H1 (cell line): ENCODE data around the gene FLNA. TPM values are rescaled to one million over a fixed set of nuclear protein-coding genes. Genes with fewer than 3 reads are reported as not detected.
A peak's percentile ranks its signal among the peaks of the same experiment; 100 is the strongest.

Source experiments
- CTCF ChIA-PET: fragments of 300-600 bp; sonication (Branson Sonifier 250); formaldehyde crosslinking; loops from one replicate; lab custom pipeline; 2021; ENCODE audit not compliant: partially characterized antibody; lab: Charles Lee
- POLR2A ChIA-PET: fragments of 300-600 bp; sonication (Branson Sonifier 250); formaldehyde crosslinking; loops from one replicate; lab custom pipeline; 2021; ENCODE audit warnings: inconsistent platforms; ENCODE audit not compliant: partially characterized antibody; lab: Charles Lee
- DNase-seq, 2 experiments: peaks; one replicate each; pipeline versions ENCODE4 v3.0.0 to v3.0.0-alpha.2; 2010 to 2022; ENCODE audit warnings: low spot score in 2 of 2, low read depth in 1 of 2, mixed read lengths in 1 of 2
- FAIRE-seq: peaks from 2 replicates; lab custom pipeline; 2011; peaks lifted over from hg19 to GRCh38; lab: Jason Lieb, UNC
- H2AFZ ChIP-seq: 2 replicates; pipeline ENCODE4 v1.8.1; 2012; ENCODE audit warnings: low read length, inconsistent platforms
- H2AK5ac ChIP-seq: 2 replicates; pipeline ENCODE4 v1.6.1; 2013; ENCODE audit warnings: low read depth, low read length
- H2BK120ac ChIP-seq: replicated peaks from 2 replicates; pipeline ENCODE3; 2013; ENCODE audit warnings: low read depth, low read length, inconsistent platforms
- H2BK12ac ChIP-seq: 2 replicates; pipeline ENCODE4 v1.6.1; 2013; ENCODE audit warnings: low read depth, low read length
- H2BK15ac ChIP-seq: 2 replicates; pipeline ENCODE4 v1.6.1; 2013; ENCODE audit warnings: low read length
- H2BK20ac ChIP-seq: 2 replicates; pipeline ENCODE4 v1.6.1; 2013; ENCODE audit warnings: low read length
- H2BK5ac ChIP-seq: 2 replicates; pipeline ENCODE4 v1.6.1; 2013; ENCODE audit warnings: low read depth, low read length
- H3K14ac ChIP-seq: 2 replicates; pipeline ENCODE4 v1.6.1; 2013; ENCODE audit warnings: inconsistent platforms; ENCODE audit not compliant: insufficient read length
- H3K18ac ChIP-seq: 2 replicates; pipeline ENCODE4 v1.6.1; 2013; ENCODE audit warnings: low read length; ENCODE audit errors: extremely low read depth
- H3K23ac ChIP-seq: 2 replicates; pipeline ENCODE4 v1.6.1; 2013; ENCODE audit warnings: inconsistent platforms; ENCODE audit not compliant: insufficient read length
- H3K23me2 ChIP-seq: 2 replicates; pipeline ENCODE4 v1.6.1; 2013; ENCODE audit warnings: low read depth, low read length
- H3K27ac ChIP-seq: 2 replicates; pipeline ENCODE4 v1.6.1; 2011; ENCODE audit warnings: low read depth, low read length, inconsistent platforms
- H3K27me3 ChIP-seq, 4 experiments: replicated peaks in 1 of 4; 1 replicate in 1 of 4; 2 replicates in 3 of 4; pipeline versions ENCODE4 v1.6.1 to v1.8.1; 2011 to 2013; ENCODE audit warnings: low read length in 3 of 4, mild to moderate bottlenecking in 3 of 4, inconsistent platforms in 2 of 4, mixed read lengths in 2 of 4, moderate library complexity in 1 of 4; ENCODE audit not compliant: control insufficient read depth in 3 of 4, insufficient read depth in 3 of 4; ENCODE audit errors: extremely low read depth in 1 of 4
- H3K36me3 ChIP-seq, 4 experiments: 2 replicates each; pipeline versions ENCODE4 v1.6.1 to v1.8.1; 2011 to 2013; ENCODE audit warnings: mild to moderate bottlenecking in 4 of 4, low read length in 3 of 4, moderate library complexity in 2 of 4, control low read depth in 1 of 4, inconsistent platforms in 1 of 4; ENCODE audit not compliant: insufficient read depth in 4 of 4, control insufficient read depth in 2 of 4
- H3K4ac ChIP-seq: replicated peaks from 2 replicates; pipeline ENCODE3; 2013; ENCODE audit warnings: low read length, low read depth, mixed read lengths, inconsistent platforms; ENCODE audit not compliant: insufficient read length
- H3K4me1 ChIP-seq, 4 experiments: replicated peaks in 1 of 4; 1 replicate in 1 of 4; 2 replicates in 3 of 4; pipeline versions ENCODE4 v1.6.1 to v1.8.1; 2011 to 2013; ENCODE audit warnings: low read length in 3 of 4, inconsistent platforms in 2 of 4, mixed read lengths in 1 of 4; ENCODE audit not compliant: insufficient read depth in 4 of 4, control insufficient read depth in 3 of 4
- H3K4me2 ChIP-seq, 2 experiments: 2 replicates each; pipeline versions ENCODE4 v1.6.1 to v1.8.1; 2011 to 2013; ENCODE audit warnings: low read depth in 2 of 2, low read length in 2 of 2, control low read depth in 1 of 2, inconsistent platforms in 1 of 2, mild to moderate bottlenecking in 1 of 2; ENCODE audit not compliant: insufficient read depth in 1 of 2
- H3K4me3 ChIP-seq, 4 experiments: fragments of 200-600, 300-600 bp in 1 of 4; sonication (generic), shearing (Covaris generic), sonication (Bioruptor Twin) in 1 of 4; 2 replicates each; pipeline versions ENCODE4 v1.5.1 to v1.8.1; 2011 to 2016; ENCODE audit warnings: low read length in 4 of 4, low read depth in 3 of 4, control low read depth in 2 of 4, inconsistent platforms in 2 of 4, mild to moderate bottlenecking in 2 of 4, mixed read lengths in 1 of 4, moderate library complexity in 1 of 4; ENCODE audit not compliant: insufficient read depth in 2 of 4; ENCODE audit errors: extremely low read depth in 1 of 4
- H3K56ac ChIP-seq: replicated peaks from 2 replicates; pipeline ENCODE3; 2013; ENCODE audit warnings: low read depth, mild to moderate bottlenecking, mixed read lengths, low read length, inconsistent platforms; ENCODE audit not compliant: insufficient read length
- H3K79me1 ChIP-seq: 2 replicates; pipeline ENCODE4 v1.6.1; 2013; ENCODE audit warnings: low read depth, low read length, control low read depth
- H3K79me2 ChIP-seq, 2 experiments: 2 replicates each; pipeline versions ENCODE4 v1.6.1 to v1.8.1; 2012 to 2013; ENCODE audit warnings: low read length in 2 of 2, mild to moderate bottlenecking in 2 of 2, inconsistent platforms in 1 of 2; ENCODE audit not compliant: insufficient read depth in 2 of 2, control insufficient read depth in 1 of 2
- H3K9ac ChIP-seq, 4 experiments: replicated peaks in 1 of 4; 1 replicate in 1 of 4; 2 replicates in 3 of 4; pipeline versions ENCODE4 v1.6.1 to v1.8.1; 2011 to 2013; ENCODE audit warnings: low read depth in 3 of 4, low read length in 3 of 4, control low read depth in 2 of 4, mild to moderate bottlenecking in 2 of 4, moderate library complexity in 2 of 4, inconsistent platforms in 1 of 4; ENCODE audit errors: extremely low read depth in 1 of 4
- H3K9me3 ChIP-seq, 2 experiments: 2 replicates each; pipeline versions ENCODE4 v1.6.1 to v1.8.1; 2012 to 2013; ENCODE audit warnings: mild to moderate bottlenecking in 2 of 2, moderate library complexity in 2 of 2, control low read depth in 1 of 2, inconsistent platforms in 1 of 2, low read depth in 1 of 2, low read length in 1 of 2, mixed read lengths in 1 of 2; ENCODE audit not compliant: insufficient read depth in 2 of 2
- H4K20me1 ChIP-seq, 2 experiments: replicated peaks in 1 of 2; 2 replicates each; pipeline versions ENCODE3 to v1.8.1; 2011 to 2013; ENCODE audit warnings: inconsistent platforms in 2 of 2, low read length in 2 of 2, mild to moderate bottlenecking in 1 of 2; ENCODE audit not compliant: insufficient read depth in 2 of 2, control insufficient read depth in 1 of 2
- H4K5ac ChIP-seq: 2 replicates; pipeline ENCODE4 v1.6.1; 2013; ENCODE audit warnings: low read length, low read depth, mixed read lengths, inconsistent platforms; ENCODE audit not compliant: insufficient read length
- H4K8ac ChIP-seq: 2 replicates; pipeline ENCODE4 v1.8.0; 2013; ENCODE audit warnings: mild to moderate bottlenecking, moderate library complexity, low read length, inconsistent platforms; ENCODE audit not compliant: insufficient read depth; ENCODE audit errors: extremely low read depth
- H4K91ac ChIP-seq: replicated peaks from 2 replicates; pipeline ENCODE3; 2013; ENCODE audit warnings: low read length, mixed read lengths, inconsistent platforms; ENCODE audit not compliant: insufficient read length
- CBX5 ChIP-seq: fragments of 300-800, 300-1000 bp; sonication (generic); IDR thresholded peaks from 2 replicates; pipeline ENCODE4 v1.7.1; 2016; ENCODE audit warnings: antibody characterized with exemption, low read length, low read depth
- KDM1A ChIP-seq: fragments of 200-600, 300-600 bp; sonication (generic); IDR thresholded peaks from 2 replicates; pipeline ENCODE4 v1.7.1; 2016; ENCODE audit warnings: mild to moderate bottlenecking, low read length, borderline replicate concordance
- POLR2AphosphoS5 ChIP-seq: IDR thresholded peaks from 2 replicates; pipeline ENCODE4 v1.6.1; 2011; ENCODE audit warnings: low read depth, low read length
- YY1 ChIP-seq: IDR thresholded peaks from 2 replicates; pipeline ENCODE4 v1.6.1; 2011; ENCODE audit warnings: low read depth, mild to moderate bottlenecking, low read length
- WGBS, 2 experiments: shearing (Covaris generic) in 1 of 2; methylation state at CpG; one replicate each; pipeline versions ENCODE4 v1.1.6 to v1.1.7; 2013 to 2015; ENCODE audit warnings: low lambda C conversion rate in 2 of 2, mixed read lengths in 2 of 2, inconsistent platforms in 1 of 2, low coverage in 1 of 2, missing lambda C conversion rate in 1 of 2; ENCODE audit not compliant: insufficient replicate concordance in 2 of 2, insufficient coverage in 1 of 2, insufficient read length in 1 of 2; ENCODE audit errors: extremely low coverage in 1 of 2, missing lambda C conversion rate in 1 of 2; 5-methylcytosine and 5-hydroxymethylcytosine counted together
- polyA plus RNA-seq, 7 experiments: library from polyadenylated mRNA; depleted of rRNA in 3 of 7; stranded (reverse) in 5 of 7; unstranded in 2 of 7; fragments of >200 nt in 5 of 7; fragments of 200-250 nt in 2 of 7; gene quantifications; 1 replicate in 5 of 7; 2 replicates in 1 of 7; 4 replicates in 1 of 7; pipeline versions ENCODE4 v1.2.1 to v1.2.3, GENCODE V29; 2011 to 2013; ENCODE audit warnings: missing spikeins in 2 of 7, mixed read lengths in 2 of 7
- total RNA-seq: library from RNA; stranded (reverse); fragmentation: NEBNext Ultra II Directional; extraction: Animal tissue kit (Norgen Biotek cat#: 25700); gene quantifications from 2 replicates; pipeline ENCODE4 v1.2.1, GENCODE V29; 2021

Gene FLNA
- total and polyA plus RNA-seq, 2 of the 8 experiments (the other 6 are each of a cell fraction or from before 2014, with no cell fraction given): 315 to 925 TPM

- Histone ChIP-seq H3K36me3 (peaks cover 33 to 93% (median 74%) of the 10 kb centered on the region in 4 experiments), H4K5ac (no peak overlapping the region), H2BK120ac (no peak overlapping the region), H3K4ac (no peak overlapping the region), H4K8ac (no peak overlapping the region), H3K4me1 (no peaks in the 10 kb centered on the region), H2BK15ac (no peak overlapping the region), H3K79me2 (no peaks in the 10 kb centered on the region), H2BK5ac (no peak overlapping the region), H3K27me3 (no peaks in the 10 kb centered on the region), H3K56ac (no peak overlapping the region), H3K27ac (no peak overlapping the region), H3K18ac (no peak overlapping the region), H3K9ac (no peak overlapping the region), H3K23me2 (no peaks in the 10 kb centered on the region), H2AFZ (no peak overlapping the region), H2BK12ac (no peak overlapping the region), H3K79me1 (no peaks in the 10 kb centered on the region), H3K4me3 (no peak overlapping the region), H2BK20ac (no peak overlapping the region), H3K4me2 (no peak overlapping the region), H3K23ac (no peak overlapping the region), H4K20me1 (peaks cover 0 to 28% of the 10 kb centered on the region in 2 experiments), H3K14ac (no peak overlapping the region), H4K91ac (no peak overlapping the region), H3K9me3 (no peaks in the 10 kb centered on the region), H2AK5ac (no peak overlapping the region)
- FAIRE-seq (no peak), DNase-seq (no peak)
- WGBS, 2 experiments: 93% methylated on average over 5 of the region's 13 CpGs; no CpG with 5 or more reads in 1 of the 2 experiments
- POLR2A ChIA-PET: interaction anchor here (15.6 kb wide), 1 partner anchor 13 kb away, joined by 348 read pairs; no protein-coding TSS in a partner anchor
- TF ChIP-seq POLR2AphosphoS5 (peak; percentile 27; the same call in 1 of the 2 replicates), KDM1A (no peak), CBX5 (no peak), YY1 (no peak)
- CTCF ChIA-PET: no interaction called here
Observed at GRCh38 chrX:154352466-154352865, 22.0 kb downstream of the FLNA start.
